ENCODE results near the gene SCTR.

Gene SCTR

GRCh38 chr2:119483395-119483753, 40.9 kb downstream of the SCTR start:
- in situ Hi-C loops (cut with HindIII; ENCODE audit: low sequenced_read_pairs) = no loop called here
- DNase-seq (ENCODE audit: low read depth) = no peak
- no peak for TF ChIP-seq CTCF (IDR thresholded peaks at IDR 0.05; ENCODE audit: low read depth, low read length, missing control alignments)
- no peak overlapping the region for H3K4me3 ChIP-seq (ENCODE audit: low read depth, low read length)

- DNase-seq (ENCODE audit: low read depth) = no peak
- in situ Hi-C loops (cut with HindIII; ENCODE audit: low sequenced_read_pairs) = no loop called here
- no peak for TF ChIP-seq CTCF (IDR thresholded peaks at IDR 0.05; ENCODE audit: low read depth, low read length, missing control alignments)
Observed at GRCh38 chr2:119482481-119483394, 41.5 kb downstream of the SCTR start.

GRCh38 chr2:119481501-119482455, 42.5 kb downstream of the SCTR start:
- H3K4me3 ChIP-seq (ENCODE audit: low read depth, low read length) = no peak overlapping the region
- in situ Hi-C loops (cut with HindIII; ENCODE audit: low sequenced_read_pairs) = no loop called here
- TF ChIP-seq CTCF (IDR thresholded peaks at IDR 0.05; ENCODE audit: low read depth, low read length, missing control alignments) = no peak
- DNase-seq (ENCODE audit: low read depth) = no peak

More at GRCh38 chr2:119482481-119483394, 41.5 kb downstream of the SCTR start:
- no peak overlapping the region for H3K4me3 ChIP-seq (ENCODE audit: low read depth, low read length)

- in situ Hi-C loops (cut with HindIII; ENCODE audit: low sequenced_read_pairs) = no loop called here
- TF ChIP-seq CTCF (IDR thresholded peaks at IDR 0.05; ENCODE audit: low read depth, low read length, missing control alignments) = no peak
- H3K4me3 ChIP-seq (ENCODE audit: low read depth, low read length) = no peak overlapping the region
- no peak for DNase-seq (ENCODE audit: low read depth)
Observed at GRCh38 chr2:119480718-119481142, 43.6 kb downstream of the SCTR start.

- no peak overlapping the region for H3K4me3 ChIP-seq (ENCODE audit: low read depth, low read length)
- in situ Hi-C loops (cut with HindIII; ENCODE audit: low sequenced_read_pairs) = no loop called here
- TF ChIP-seq CTCF (IDR thresholded peaks at IDR 0.05; ENCODE audit: low read depth, low read length, missing control alignments) = no peak
- DNase-seq (ENCODE audit: low read depth) = no peak
Observed at GRCh38 chr2:119480184-119480583, 44.1 kb downstream of the SCTR start.

GRCh38 chr2:119478978-119479295, 45.3 kb downstream of the SCTR start:
- TF ChIP-seq CTCF (IDR thresholded peaks at IDR 0.05; ENCODE audit: low read depth, low read length, missing control alignments) = no peak
- in situ Hi-C loops (cut with HindIII; ENCODE audit: low sequenced_read_pairs) = loop anchor here (5.0 kb wide), 1 partner anchor 82 kb away; no protein-coding TSS in a partner anchor
- DNase-seq (ENCODE audit: low read depth) = no peak
- H3K4me3 ChIP-seq (ENCODE audit: low read depth, low read length) = no peak overlapping the region
